CD4-positive, alpha-beta T cell treated with Interleukin-10 for 1 hour (primary cell): ENCODE results near the gene CDON.

Experiments used
- DNase-seq: peaks from one replicate; pipeline ENCODE4 v3.0.0-alpha.2; 2020

The CDON gene

GRCh38 chr11:125954945-125955640 lies 107.6 kb downstream of the CDON start:
- no peak for DNase-seq

GRCh38 chr11:125954123-125954944 lies 108.3 kb downstream of the CDON start:
- no peak for DNase-seq

- DNase-seq, result no peak
Observed at GRCh38 chr11:125953401-125953935, 109.2 kb downstream of the CDON start.

- no peak for DNase-seq
Observed at GRCh38 chr11:125952973-125953372, 109.7 kb downstream of the CDON start.

GRCh38 chr11:125952559-125952958 lies 110.1 kb downstream of the CDON start:
- no peak for DNase-seq

GRCh38 chr11:125951731-125952130 lies 110.9 kb downstream of the CDON start:
- DNase-seq, result no peak

- no peak for DNase-seq
Observed at GRCh38 chr11:125950696-125951651, 111.7 kb downstream of the CDON start.

- DNase-seq, result no peak
Observed at GRCh38 chr11:125950178-125950490, 112.5 kb downstream of the CDON start.

GRCh38 chr11:125949271-125950177 lies 113.1 kb downstream of the CDON start:
- no peak for DNase-seq

- DNase-seq, result no peak
Observed at GRCh38 chr11:125948278-125949051, 114.2 kb downstream of the CDON start.

GRCh38 chr11:125947419-125948277 lies 115.0 kb downstream of the CDON start:
- no peak for DNase-seq

- no peak for DNase-seq
Observed at GRCh38 chr11:125946712-125947418, 115.8 kb downstream of the CDON start.

- DNase-seq, result no peak
Observed at GRCh38 chr11:125945797-125946520, 116.7 kb downstream of the CDON start, which contains the start of gene VSIG10L2. VSIG10L2 (plus strand) TSS chr11:125946044; CDS start chr11:125946056, 12 bp downstream.

GRCh38 chr11:125945011-125945796 lies 117.5 kb downstream of the CDON start:
- no peak for DNase-seq

- no peak for DNase-seq
Observed at GRCh38 chr11:125944350-125945010, 118.2 kb downstream of the CDON start.

GRCh38 chr11:125943661-125944349 lies 118.9 kb downstream of the CDON start:
- DNase-seq, result no peak
